GM19328 (cell line): ENCODE measurements around the gene OR5AU1.

Experiments used
- ATAC-seq: cut with Tn5 transposase; IDR thresholded peaks from one replicate; pipeline ENCODE4 v1.9.1; 2021; ENCODE audit warnings: mild to moderate bottlenecking, moderate library complexity; ENCODE audit not compliant: unreplicated experiment

OR5AU1 gene

DNA sequence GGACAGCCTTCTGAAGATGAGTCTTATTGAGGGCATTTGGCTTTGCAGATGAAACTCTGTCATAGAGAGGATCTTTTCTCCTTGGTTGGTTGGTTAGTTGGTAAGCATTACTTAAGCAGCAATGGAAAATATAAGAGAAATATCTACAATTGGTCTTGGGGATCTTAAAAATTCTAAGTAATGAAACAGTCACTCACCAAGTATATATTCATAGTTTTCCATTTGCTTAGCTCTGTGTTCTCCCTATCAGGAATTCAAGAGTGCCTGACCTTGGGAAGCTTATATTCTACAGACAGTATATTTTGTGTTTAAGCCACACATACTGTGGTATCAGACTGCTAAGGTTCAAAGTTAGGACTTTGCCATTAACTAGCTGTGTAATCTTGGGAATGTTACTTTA, at the start of gene OR5AU1:
OR5AU1 (minus strand) TSS at position 101 of the 400 bp plus-strand sequence. CDS start 191 bp downstream, outside the sequence.
- no peak for ATAC-seq

DNA sequence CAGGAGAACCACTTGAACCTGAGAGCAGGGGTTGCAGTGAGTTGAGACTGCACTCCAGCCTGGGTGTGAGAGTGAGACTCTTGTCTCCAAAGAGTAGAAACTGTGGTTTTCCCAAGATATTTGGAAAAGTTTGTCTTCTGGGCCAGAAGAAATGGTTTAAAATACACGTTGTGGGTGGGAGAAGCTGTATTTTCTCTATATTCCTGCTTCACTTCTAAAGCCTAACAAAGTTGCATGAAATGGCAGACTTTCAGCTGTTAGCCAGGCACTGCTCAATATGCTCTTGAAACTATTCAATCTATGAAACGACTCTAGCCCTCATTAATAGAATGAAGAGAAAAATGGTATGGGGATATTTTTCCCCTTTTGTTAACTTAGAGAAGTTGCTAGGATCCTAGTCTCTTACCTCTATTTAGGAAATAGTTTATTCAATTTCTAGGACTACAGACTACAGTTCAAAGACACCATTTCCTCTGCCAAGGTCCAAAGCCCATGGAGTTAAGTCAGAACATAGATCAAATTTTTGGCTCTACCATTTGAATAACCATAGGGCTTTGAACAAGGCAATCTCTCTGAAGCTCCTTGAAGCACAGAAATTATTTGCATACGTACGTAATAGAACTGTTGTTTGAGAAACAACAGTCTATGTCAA, 49.3 kb upstream of the OR5AU1 start:
- no peak for ATAC-seq

GRCh38 chr14:21204167-21205025, 48.5 kb upstream of the OR5AU1 start:
- no peak for ATAC-seq

GRCh38 chr14:21203470-21204166, 47.8 kb upstream of the OR5AU1 start:
- no peak for ATAC-seq

- ATAC-seq, result no peak
Measured at GRCh38 chr14:21202463-21203358, 46.8 kb upstream of the OR5AU1 start.

DNA sequence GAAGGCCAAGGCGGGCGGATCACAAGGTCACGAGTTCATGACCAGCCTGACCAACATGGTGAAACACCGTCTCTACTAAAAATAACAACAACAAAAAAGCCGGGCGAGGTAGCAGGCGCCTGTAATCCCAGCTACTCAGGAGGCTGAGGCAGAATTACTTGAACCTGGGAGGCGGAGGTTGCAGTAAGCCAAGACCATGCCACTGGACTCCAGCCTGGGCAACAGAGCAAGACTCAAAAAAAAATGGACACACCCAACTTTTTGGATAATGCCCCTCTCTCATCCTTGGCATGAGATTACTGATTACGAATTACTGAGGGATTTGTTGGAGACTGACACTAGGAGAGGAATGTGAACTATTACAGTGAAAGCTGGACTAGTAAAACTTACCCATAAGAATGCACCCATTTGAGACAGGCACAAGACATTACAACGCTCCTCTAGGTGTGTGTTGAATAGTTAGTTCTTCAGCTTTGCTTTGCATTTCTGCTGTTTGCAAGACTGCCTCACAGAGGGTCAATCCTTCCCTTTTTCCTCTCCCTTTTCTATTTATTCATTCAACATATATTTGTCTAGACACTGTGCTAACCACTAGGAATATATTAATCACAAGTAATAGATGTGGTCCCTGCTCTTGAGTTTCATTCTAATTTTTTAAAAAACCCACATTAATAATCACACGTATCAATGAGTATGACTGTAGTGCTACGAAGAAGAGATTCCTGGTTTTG, 46.0 kb upstream of the OR5AU1 start:
- ATAC-seq, result no peak

DNA sequence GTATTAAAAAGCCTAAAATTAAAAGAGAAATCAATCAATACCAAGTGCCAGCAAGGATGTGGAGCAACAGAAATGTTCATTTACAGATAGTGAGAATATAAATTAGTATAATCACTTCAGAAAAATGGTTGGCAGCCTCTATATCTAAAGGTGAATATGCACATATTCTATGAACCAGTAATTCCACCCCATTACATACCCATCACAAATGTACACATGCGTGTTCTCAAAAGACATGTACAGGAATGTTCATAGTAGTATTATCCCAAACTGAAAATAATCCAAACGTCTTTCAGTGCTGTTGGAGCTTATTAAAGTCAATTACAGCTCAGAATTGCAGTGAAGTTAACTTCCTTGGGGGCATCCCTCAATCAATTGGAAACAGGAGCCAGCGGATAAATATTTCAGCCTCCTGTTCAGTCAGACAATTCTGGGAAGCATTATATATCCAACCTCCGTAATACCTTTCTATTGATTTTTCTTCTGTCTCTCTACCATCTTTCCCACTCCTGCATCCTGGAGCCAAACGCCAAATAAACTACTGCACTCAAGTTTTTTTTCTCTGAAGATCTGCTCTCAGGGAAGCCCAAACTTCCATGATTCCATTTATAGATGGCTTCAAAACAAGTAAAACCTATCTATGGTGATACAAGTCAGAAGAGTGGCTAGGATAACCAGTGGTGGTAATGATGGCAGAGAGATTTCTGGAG, 45.0 kb upstream of the OR5AU1 start:
- ATAC-seq, result no peak

- ATAC-seq, result no peak
Measured at GRCh38 chr14:21199611-21200560, 44.0 kb upstream of the OR5AU1 start.

DNA sequence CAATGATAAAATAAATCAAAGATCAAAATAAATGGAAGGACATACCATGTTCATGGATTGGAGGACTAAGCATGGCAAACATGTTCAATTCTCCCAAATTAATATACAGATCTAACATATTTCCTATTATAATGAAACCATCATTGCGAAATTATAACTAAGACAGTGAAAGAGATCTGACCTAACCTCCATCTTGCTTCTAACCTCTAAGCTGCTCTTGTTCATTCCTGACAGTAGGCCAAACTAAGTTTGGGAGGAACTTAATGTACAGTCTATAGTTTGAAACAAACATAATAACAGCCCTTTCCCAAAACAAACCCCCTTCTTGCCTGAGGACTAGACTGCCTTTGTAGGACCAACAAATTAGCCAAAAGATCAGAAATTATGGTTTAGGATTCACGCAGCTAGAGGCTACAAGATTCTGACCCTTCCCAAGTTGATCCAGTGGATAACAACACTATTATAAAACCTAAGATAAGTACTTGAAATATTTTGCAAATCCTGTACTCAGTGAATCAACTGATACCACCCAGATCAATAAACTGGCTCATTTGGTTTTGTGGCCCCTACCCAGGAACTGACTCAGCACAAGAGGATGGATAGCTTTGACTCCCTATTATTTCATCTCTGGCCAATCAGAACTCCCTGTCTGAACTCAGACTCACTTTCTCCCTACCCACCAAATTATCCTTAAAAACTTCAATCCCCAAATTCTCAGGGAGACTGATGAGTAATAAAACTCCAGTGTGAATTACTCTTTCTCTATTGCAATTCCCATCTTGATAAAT, 41.7 kb upstream of the OR5AU1 start:
- no peak for ATAC-seq

DNA sequence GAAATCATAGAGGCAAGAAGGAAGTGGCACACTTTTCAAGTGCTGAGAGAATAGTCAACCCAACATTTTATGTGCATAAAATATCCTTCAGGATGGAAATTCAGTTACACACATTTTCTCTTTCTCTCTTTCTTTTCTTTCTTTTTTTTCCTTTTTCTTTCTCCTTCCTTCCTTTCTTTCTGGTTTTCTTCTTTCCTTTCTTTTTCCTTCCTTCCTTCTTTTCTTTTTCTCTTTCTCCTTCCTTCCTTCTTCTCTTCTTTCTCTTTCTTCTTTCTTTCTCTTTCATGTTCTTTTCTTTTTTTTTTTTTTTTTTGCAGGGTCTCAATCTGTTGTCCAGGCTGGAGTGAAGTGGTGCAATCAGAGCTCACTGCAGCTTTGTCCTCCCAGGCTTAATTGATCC, 38.7 kb upstream of the OR5AU1 start:
- ATAC-seq, result no peak

DNA sequence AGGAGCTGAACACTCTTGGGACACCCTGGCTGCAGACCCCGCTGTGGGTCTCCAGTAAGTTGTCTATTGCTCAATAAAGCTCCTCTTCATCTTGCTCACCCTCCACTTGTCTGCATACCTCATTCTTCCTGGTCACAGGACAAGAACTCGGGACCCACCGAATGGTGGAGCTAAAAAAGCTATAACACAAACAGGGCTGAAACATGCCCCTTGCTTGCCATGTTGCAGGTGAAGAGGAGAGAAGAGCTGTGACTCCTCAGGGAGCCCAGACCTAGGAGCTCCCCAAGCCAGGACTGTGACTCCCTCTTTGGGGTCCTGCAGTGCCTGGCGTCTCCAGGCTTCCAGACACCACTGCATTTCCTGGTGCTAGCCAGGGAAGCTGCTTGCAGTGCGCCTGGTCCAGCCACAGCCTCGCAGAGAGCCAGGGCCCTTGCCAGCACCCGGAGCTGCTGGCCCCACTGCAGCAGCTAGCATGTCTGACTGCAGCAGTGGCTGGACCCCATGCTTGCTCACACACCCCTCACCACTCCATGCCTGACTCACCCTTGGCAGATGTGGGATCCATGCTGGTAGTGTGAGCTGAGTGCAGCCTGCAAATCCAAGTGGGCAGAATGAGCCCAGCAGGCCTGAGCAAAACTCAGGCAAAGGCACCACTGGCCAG, 37.1 kb upstream of the OR5AU1 start:
- no peak for ATAC-seq

DNA sequence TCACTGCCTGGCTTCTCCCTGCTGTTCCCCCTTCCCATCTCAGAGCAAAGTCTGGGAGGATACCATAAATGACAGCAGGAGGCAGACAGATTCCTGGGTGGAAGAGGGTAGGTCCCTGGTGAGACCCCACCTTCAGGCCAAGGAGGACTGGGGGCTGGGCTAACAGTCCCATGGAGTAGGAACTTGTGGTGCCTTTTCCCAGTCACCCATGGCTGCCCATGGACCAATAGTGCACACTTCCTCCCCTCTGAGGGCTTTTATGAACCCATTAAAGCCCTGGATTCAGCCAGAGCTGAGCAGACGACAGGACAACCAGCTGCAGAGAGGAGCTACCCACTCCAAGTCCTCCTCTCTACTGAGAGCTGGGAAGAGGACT, 36.6 kb upstream of the OR5AU1 start:
- ATAC-seq, result no peak

GRCh38 chr14:21191809-21192446, 36.1 kb upstream of the OR5AU1 start:
- peak; percentile 92 for ATAC-seq

- no peak for ATAC-seq
Measured at GRCh38 chr14:21191261-21191808, 35.5 kb upstream of the OR5AU1 start.

- no peak for ATAC-seq
Measured at GRCh38 chr14:21185491-21185890, 29.6 kb upstream of the OR5AU1 start.

DNA sequence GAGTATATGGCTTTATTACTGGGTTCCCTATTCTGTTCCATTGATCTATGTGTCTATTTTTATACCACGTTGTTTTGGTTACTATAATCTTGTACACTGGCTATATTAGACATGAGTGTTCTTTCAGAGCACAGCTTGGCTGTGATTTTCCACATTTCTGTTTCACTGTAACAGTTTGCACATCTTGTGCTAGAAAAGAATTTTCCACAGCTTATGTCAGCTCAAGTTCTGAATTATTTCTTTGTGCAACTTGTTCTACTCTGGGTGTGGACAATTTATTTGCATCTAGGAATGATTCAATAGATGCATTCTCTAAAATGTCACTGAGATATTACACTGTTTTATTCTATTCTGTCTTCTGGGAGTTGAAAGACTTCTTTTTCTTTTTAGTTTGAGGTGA, 28.4 kb upstream of the OR5AU1 start:
- no peak for ATAC-seq
